Measurements from ENCODE around the gene TSPAN17.

The TSPAN17 gene

GRCh38 chr5:176637556-176637955 is 9.7 kb upstream of the TSPAN17 start:
- H3K27me3 ChIP-seq: no peaks in the 10 kb centered on the region
- H3K9ac ChIP-seq: no peak overlapping the region
- no peaks in the 10 kb centered on the region for H3K36me3 ChIP-seq
- H3K4me3 ChIP-seq: no peak overlapping the region
- TF ChIP-seq Cebpa-rat (IDR thresholded peaks at IDR 0.05): no peak
- H3K27ac ChIP-seq: no peak overlapping the region
- H3K4me1 ChIP-seq: peaks cover 55% of the 10 kb centered on the region
- no peaks in the 10 kb centered on the region for H3K9me3 ChIP-seq
- H4K20me1 ChIP-seq: 0 out of 2 replicates have a peak, but pooled peaks cover 6% of the 10 kb centered on the region
- peak overlapping the region; percentile 25 for H3K4me2 ChIP-seq

GRCh38 chr5:176638437-176638836 is 8.8 kb upstream of the TSPAN17 start:
- Histone ChIP-seq H3K4me1 (peaks cover 50% of the 10 kb centered on the region), H3K36me3 (no peaks in the 10 kb centered on the region), H3K9me3 (no peaks in the 10 kb centered on the region), H3K27ac (no peak overlapping the region), H3K27me3 (no peaks in the 10 kb centered on the region), H3K9ac (no peak overlapping the region), H4K20me1 (0 out of 2 replicates have a peak, but pooled peaks cover 6% of the 10 kb centered on the region), H3K4me3 (no peak overlapping the region), H3K4me2 (no peak overlapping the region)
- no peak for TF ChIP-seq Cebpa-rat (IDR thresholded peaks at IDR 0.05)

- Histone ChIP-seq H3K27ac (no peak overlapping the region), H3K4me2 (peak overlapping the region; percentile 18; the same call in 1 of the 2 replicates), H3K4me3 (no peak overlapping the region), H4K20me1 (0 out of 2 replicates have a peak, but pooled peaks cover under 1% of the 10 kb centered on the region), H3K36me3 (no peaks in the 10 kb centered on the region), H3K9me3 (no peaks in the 10 kb centered on the region), H3K9ac (no peak overlapping the region), H3K27me3 (no peaks in the 10 kb centered on the region), H3K4me1 (peaks cover 50% of the 10 kb centered on the region)
- TF ChIP-seq Cebpa-rat (IDR thresholded peaks at IDR 0.05): no peak
Observed at GRCh38 chr5:176639208-176639607, 8.1 kb upstream of the TSPAN17 start.

GRCh38 chr5:176639981-176640380 is 7.3 kb upstream of the TSPAN17 start:
- no peak overlapping the region for H3K9ac ChIP-seq
- no peaks in the 10 kb centered on the region for H3K27me3 ChIP-seq
- no peak for TF ChIP-seq Cebpa-rat (IDR thresholded peaks at IDR 0.05)
- H3K4me2 ChIP-seq: peak overlapping the region; percentile 18
- peaks cover 50% of the 10 kb centered on the region for H3K4me1 ChIP-seq
- no peaks in the 10 kb centered on the region for H3K9me3 ChIP-seq
- no peak overlapping the region for H3K27ac ChIP-seq
- no peaks in the 10 kb centered on the region for H3K36me3 ChIP-seq
- H4K20me1 ChIP-seq: no peaks in the 10 kb centered on the region
- H3K4me3 ChIP-seq: no peak overlapping the region

- Histone ChIP-seq H3K4me1 (peaks cover 45% of the 10 kb centered on the region), H3K27ac (no peak overlapping the region), H3K27me3 (no peaks in the 10 kb centered on the region), H4K20me1 (no peaks in the 10 kb centered on the region), H3K36me3 (no peaks in the 10 kb centered on the region), H3K4me3 (no peak overlapping the region), H3K9ac (no peak overlapping the region), H3K4me2 (no peak overlapping the region), H3K9me3 (no peaks in the 10 kb centered on the region)
- TF ChIP-seq Cebpa-rat (IDR thresholded peaks at IDR 0.05): no peak
Observed at GRCh38 chr5:176640616-176641015, 6.7 kb upstream of the TSPAN17 start.

GRCh38 chr5:176642675-176643490 is 4.4 kb upstream of the TSPAN17 start:
- Histone ChIP-seq H3K27ac (no peak overlapping the region), H3K27me3 (no peaks in the 10 kb centered on the region), H3K9me3 (no peaks in the 10 kb centered on the region), H3K4me1 (peaks cover 46% of the 10 kb centered on the region), H3K4me2 (0 out of 2 replicates have a peak overlapping the region, but pooled peaks have one; percentile 56), H3K4me3 (no peak overlapping the region), H3K9ac (no peak overlapping the region), H4K20me1 (0 out of 2 replicates have a peak, but pooled peaks cover under 1% of the 10 kb centered on the region), H3K36me3 (no peaks in the 10 kb centered on the region)
- no peak for TF ChIP-seq Cebpa-rat (IDR thresholded peaks at IDR 0.05)

- Histone ChIP-seq H3K27me3 (no peaks in the 10 kb centered on the region), H3K9me3 (no peaks in the 10 kb centered on the region), H4K20me1 (peaks cover 8% of the 10 kb centered on the region), H3K27ac (no peak overlapping the region), H3K9ac (no peak overlapping the region), H3K4me1 (peaks cover 53% of the 10 kb centered on the region), H3K4me3 (no peak overlapping the region), H3K4me2 (peak overlapping the region; percentile 56), H3K36me3 (no peaks in the 10 kb centered on the region)
- no peak for TF ChIP-seq Cebpa-rat (IDR thresholded peaks at IDR 0.05)
Observed at GRCh38 chr5:176643491-176644219, 3.6 kb upstream of the TSPAN17 start.

GRCh38 chr5:176644294-176644693 is 3.0 kb upstream of the TSPAN17 start:
- no peak for TF ChIP-seq Cebpa-rat (IDR thresholded peaks at IDR 0.05)
- 0 out of 2 replicates have a peak overlapping the region, but pooled peaks have one; percentile 7 for H3K9ac ChIP-seq
- H3K27me3 ChIP-seq: no peaks in the 10 kb centered on the region
- H3K9me3 ChIP-seq: no peaks in the 10 kb centered on the region
- peaks cover 59% of the 10 kb centered on the region for H3K4me1 ChIP-seq
- no peaks in the 10 kb centered on the region for H3K36me3 ChIP-seq
- H3K4me3 ChIP-seq: no peak overlapping the region
- H3K27ac ChIP-seq: no peak overlapping the region
- H3K4me2 ChIP-seq: peak overlapping the region; percentile 56
- H4K20me1 ChIP-seq: peaks cover 14% of the 10 kb centered on the region

GRCh38 chr5:176644878-176645670 is 2.2 kb upstream of the TSPAN17 start:
- Histone ChIP-seq H3K4me1 (peaks cover 59% of the 10 kb centered on the region), H3K9ac (0 out of 2 replicates have a peak overlapping the region, but pooled peaks have one; percentile 7), H4K20me1 (peaks cover 22% of the 10 kb centered on the region), H3K27ac (no peak overlapping the region), H3K36me3 (no peaks in the 10 kb centered on the region), H3K27me3 (no peaks in the 10 kb centered on the region), H3K9me3 (no peaks in the 10 kb centered on the region), H3K4me3 (no peak overlapping the region), H3K4me2 (peak overlapping the region; percentile 56)
- no peak for TF ChIP-seq Cebpa-rat (IDR thresholded peaks at IDR 0.05)

All from BLaER1 (cell line).